ENCODE results near the gene METTL1. TPM values are rescaled to one million over a fixed set of nuclear protein-coding genes. Genes with fewer than 3 reads are reported as not detected.

Gene METTL1
- total and polyA plus RNA-seq, 7 donors, result 3.8 to 16.7 (median 9.3) TPM

GRCh38 chr12:57720606-57721595, 51.0 kb downstream of the METTL1 start:
- no peak for DNase-seq
- TF ChIP-seq POLR2A (IDR thresholded peaks at IDR 0.05) (no peak), CTCF (IDR thresholded peaks at IDR 0.05) (no peak), EP300 (IDR thresholded peaks at IDR 0.05) (no peak), POLR2AphosphoS5 (IDR thresholded peaks at IDR 0.05) (no peak)
- Histone ChIP-seq H3K9me3 (no peaks in the 10 kb centered on the region), H3K4me1 (peaks cover 0 to 3% (median 2%) of the 10 kb centered on the region in 4 donors), H3K4me3 (no peak overlapping the region), H3K27ac (no peak overlapping the region), H3K36me3 (peaks cover 26 to 64% (median 48%) of the 10 kb centered on the region in 4 donors), H3K27me3 (peaks cover 0 to 17% (median 7%) of the 10 kb centered on the region in 3 donors)
- 88 to 92% methylated on average over 11 of the region's 11 CpGs for WGBS, 2 donors
- intact Hi-C loops (cut with DNase I), result no loop called here

DNA sequence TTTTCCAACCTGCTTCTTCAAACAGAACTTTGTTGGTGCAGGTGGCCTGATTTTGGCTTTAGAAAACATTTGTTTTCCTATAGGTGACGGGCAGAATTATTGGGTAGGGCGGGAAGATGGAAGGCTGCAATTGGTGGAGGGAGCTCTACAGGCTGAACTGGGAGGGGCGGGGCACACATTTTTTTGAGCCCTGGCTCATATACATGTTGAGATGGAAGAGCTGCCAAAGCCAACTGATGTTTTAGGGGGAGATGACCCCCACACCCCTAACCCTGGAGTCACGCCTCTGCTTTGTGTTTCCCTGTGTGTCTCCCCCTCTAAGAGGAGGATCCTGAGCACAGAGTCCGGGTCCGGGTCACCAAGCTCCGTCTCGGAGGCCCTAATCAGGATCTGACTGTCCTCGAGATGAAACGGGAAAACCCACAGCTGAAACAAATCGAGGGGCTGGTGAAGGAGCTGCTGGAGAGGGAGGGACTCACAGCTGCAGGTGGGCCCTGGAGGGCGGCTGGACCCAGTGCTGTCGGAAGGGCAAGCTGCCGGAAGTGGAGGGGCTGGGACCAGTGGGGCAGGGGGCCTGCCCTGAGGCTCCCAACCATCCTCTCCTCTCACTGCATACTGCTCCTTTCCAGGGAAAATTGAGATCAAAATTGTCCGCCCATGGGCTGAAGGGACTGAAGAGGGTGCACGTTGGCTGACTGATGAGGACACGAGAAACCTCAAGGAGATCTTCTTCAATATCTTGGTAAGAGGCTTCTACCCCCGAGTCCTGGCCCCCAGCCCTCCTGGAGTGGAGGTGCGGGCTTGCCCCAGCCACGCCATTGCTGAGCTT, 51.9 kb downstream of the METTL1 start:
- no peak for TF ChIP-seq POLR2AphosphoS5 (IDR thresholded peaks at IDR 0.05)
- no peak for TF ChIP-seq CTCF (IDR thresholded peaks at IDR 0.05)
- TF ChIP-seq POLR2A (IDR thresholded peaks at IDR 0.05), result no peak
- no peak for TF ChIP-seq EP300 (IDR thresholded peaks at IDR 0.05)
- Histone ChIP-seq H3K27me3 (peaks cover 0 to 8% (median 0%) of the 10 kb centered on the region in 3 donors), H3K27ac (no peak overlapping the region), H3K4me1 (no peaks in the 10 kb centered on the region), H3K9me3 (no peaks in the 10 kb centered on the region), H3K36me3 (peaks cover 29 to 73% (median 55%) of the 10 kb centered on the region in 4 donors), H3K4me3 (no peak overlapping the region)
- 93 to 95% methylated on average over 20 of the region's 20 CpGs for WGBS, 2 donors
- intact Hi-C loops (cut with DNase I), result no loop called here
- no peak for DNase-seq

GRCh38 chr12:57718641-57719528, 53.0 kb downstream of the METTL1 start:
- Histone ChIP-seq H3K27me3 (no peaks in the 10 kb centered on the region), H3K36me3 (peaks cover 29 to 85% (median 58%) of the 10 kb centered on the region in 4 donors), H3K4me3 (no peak overlapping the region), H3K4me1 (no peaks in the 10 kb centered on the region), H3K9me3 (no peaks in the 10 kb centered on the region), H3K27ac (no peak overlapping the region)
- no peak for TF ChIP-seq POLR2AphosphoS5 (IDR thresholded peaks at IDR 0.05)
- TF ChIP-seq POLR2A (IDR thresholded peaks at IDR 0.05), result no peak
- TF ChIP-seq CTCF (IDR thresholded peaks at IDR 0.05), result no peak
- TF ChIP-seq EP300 (IDR thresholded peaks at IDR 0.05), result no peak
- intact Hi-C loops (cut with DNase I), result no loop called here
- no peak for DNase-seq
- WGBS, 2 donors, result 97% methylated on average over 15 of the region's 15 CpGs

Small RNAs within 50 kb of the gene (small RNA-seq; reads per million reads assigned to genes)
- gene RNU6-1083P, result 0 reads per million in 3 donors

Other genes with a start within 250 kb of the METTL1 start
- gene MBD6, start 249.3 kb downstream of the METTL1 start, total RNA-seq, result 10 to 100 TPM; 13.5 to 23.5 (median 16.0) TPM
- gene MBD6, start 249.3 kb downstream of the METTL1 start, polyA plus RNA-seq, result 10 to 100 TPM; 16.2 to 52.8 (median 17.1) TPM
- 100 to 1,000 TPM; 118 to 194 (median 141) TPM for gene DCTN2, start 224.9 kb downstream of the METTL1 start, total RNA-seq
- 100 to 1,000 TPM; 141 to 204 (median 172) TPM for gene DCTN2, start 224.9 kb downstream of the METTL1 start, polyA plus RNA-seq
- 1 to 10 TPM; 3.6 to 8.9 (median 6.9) TPM for gene KIF5A, start 222.1 kb downstream of the METTL1 start, total RNA-seq
- gene KIF5A, start 222.1 kb downstream of the METTL1 start, polyA plus RNA-seq, result 1 to 10 TPM in 1 of 3 donors, under 1 TPM in 2; under 0.01 to 3.5 (median 0.46) TPM
- 10 to 100 TPM; 13.3 to 22.8 (median 18.4) TPM for gene PIP4K2C, start 180.9 kb downstream of the METTL1 start, total RNA-seq
- 10 to 100 TPM; 21.0 to 30.5 (median 28.6) TPM for gene PIP4K2C, start 180.9 kb downstream of the METTL1 start, polyA plus RNA-seq
- 10 to 100 TPM; 42.9 to 68.4 (median 50.7) TPM for gene DTX3, start 167.3 kb downstream of the METTL1 start, total RNA-seq
- gene DTX3, start 167.3 kb downstream of the METTL1 start, polyA plus RNA-seq, result 10 to 100 TPM in 1 of 3 donors, 1 to 10 TPM in 2; 1.2 to 12.5 (median 8.4) TPM
- gene ARHGEF25, start 160.7 kb downstream of the METTL1 start, total RNA-seq, result 100 to 1,000 TPM in 3 of 4 donors, 10 to 100 TPM in 1; 99.4 to 140 (median 113) TPM
- gene ARHGEF25, start 160.7 kb downstream of the METTL1 start, polyA plus RNA-seq, result 10 to 100 TPM in 2 of 3 donors, 1 to 10 TPM in 1; 5.8 to 22.8 (median 18.2) TPM
- gene B4GALNT1, start 138.9 kb downstream of the METTL1 start, total RNA-seq, result 1 to 10 TPM in 3 of 4 donors, under 1 TPM in 1; 0.99 to 4.4 (median 3.3) TPM
- 1 to 10 TPM in 1 of 3 donors, not detected in 2; 2.7 TPM for gene B4GALNT1, start 138.9 kb downstream of the METTL1 start, polyA plus RNA-seq
- gene OS9, start 78.0 kb downstream of the METTL1 start, total RNA-seq, result 100 to 1,000 TPM; 122 to 183 (median 156) TPM
- 100 to 1,000 TPM in 1 of 3 donors, 10 to 100 TPM in 2; 69.1 to 243 (median 95.3) TPM for gene OS9, start 78.0 kb downstream of the METTL1 start, polyA plus RNA-seq
- 1 to 10 TPM in 3 of 4 donors, under 1 TPM in 1; 0.82 to 3.0 (median 1.8) TPM for gene AGAP2, start 33.4 kb downstream of the METTL1 start, total RNA-seq
- 1 to 10 TPM in 1 of 3 donors, under 1 TPM in 2; under 0.01 to 6.4 (median 0.46) TPM for gene AGAP2, start 33.4 kb downstream of the METTL1 start, polyA plus RNA-seq
- gene TSPAN31, start 27.1 kb downstream of the METTL1 start, total RNA-seq, result 10 to 100 TPM; 43.2 to 85.8 (median 69.3) TPM
- 10 to 100 TPM; 12.0 to 33.8 (median 15.7) TPM for gene TSPAN31, start 27.1 kb downstream of the METTL1 start, polyA plus RNA-seq
- 100 to 1,000 TPM in 1 of 4 donors, 10 to 100 TPM in 3; 54.6 to 108 (median 82.5) TPM for gene CDK4, start 19.8 kb downstream of the METTL1 start, total RNA-seq
- 10 to 100 TPM; 34.9 to 89.1 (median 43.2) TPM for gene CDK4, start 19.8 kb downstream of the METTL1 start, polyA plus RNA-seq
- 10 to 100 TPM in 2 of 4 donors, 1 to 10 TPM in 2; 6.1 to 12.5 (median 9.4) TPM for gene MARCHF9, start 17.0 kb downstream of the METTL1 start, total RNA-seq
- 10 to 100 TPM in 1 of 3 donors, 1 to 10 TPM in 2; 5.5 to 14.9 (median 7.8) TPM for gene MARCHF9, start 17.0 kb downstream of the METTL1 start, polyA plus RNA-seq
- under 1 TPM in 1 of 4 donors, not detected in 3; 0.28 TPM for gene CYP27B1, start 5.0 kb downstream of the METTL1 start, total RNA-seq
- 1 to 10 TPM in 2 of 3 donors, not detected in 1; 1.2 to 2.0 TPM for gene CYP27B1, start 5.0 kb downstream of the METTL1 start, polyA plus RNA-seq
- 10 to 100 TPM in 2 of 4 donors, 1 to 10 TPM in 2; 9.0 to 11.9 (median 10.6) TPM for gene EEF1AKMT3, start 509 bp upstream of the METTL1 start, total RNA-seq
- 1 to 10 TPM; 1.6 to 8.4 (median 2.5) TPM for gene EEF1AKMT3, start 509 bp upstream of the METTL1 start, polyA plus RNA-seq
- 10 to 100 TPM in 3 of 4 donors, 1 to 10 TPM in 1; 8.0 to 29.6 (median 25.3) TPM for gene TSFM, start 10.7 kb upstream of the METTL1 start, total RNA-seq
- gene TSFM, start 10.7 kb upstream of the METTL1 start, polyA plus RNA-seq, result 10 to 100 TPM; 36.0 to 49.3 (median 47.9) TPM
- gene AVIL, start 46.6 kb upstream of the METTL1 start, total RNA-seq, result 10 to 100 TPM in 1 of 4 donors, 1 to 10 TPM in 3; 2.1 to 12.2 (median 5.1) TPM
- gene AVIL, start 46.6 kb upstream of the METTL1 start, polyA plus RNA-seq, result 10 to 100 TPM in 1 of 3 donors, 1 to 10 TPM in 2; 6.2 to 11.4 (median 8.3) TPM
- gene CTDSP2, start 74.6 kb upstream of the METTL1 start, total RNA-seq, result 100 to 1,000 TPM; 121 to 183 (median 135) TPM
- 100 to 1,000 TPM in 2 of 3 donors, 10 to 100 TPM in 1; 85.3 to 122 (median 105) TPM for gene CTDSP2, start 74.6 kb upstream of the METTL1 start, polyA plus RNA-seq
- gene ATP23, start 169.5 kb upstream of the METTL1 start, total RNA-seq, result 10 to 100 TPM in 3 of 4 donors, 1 to 10 TPM in 1; 5.3 to 39.0 (median 13.2) TPM
- 10 to 100 TPM; 14.8 to 43.5 (median 25.8) TPM for gene ATP23, start 169.5 kb upstream of the METTL1 start, polyA plus RNA-seq

Data from sigmoid colon (tissue), 7 donors.